ENCODE measurements around the gene LCN2.

Gene LCN2

DNA sequence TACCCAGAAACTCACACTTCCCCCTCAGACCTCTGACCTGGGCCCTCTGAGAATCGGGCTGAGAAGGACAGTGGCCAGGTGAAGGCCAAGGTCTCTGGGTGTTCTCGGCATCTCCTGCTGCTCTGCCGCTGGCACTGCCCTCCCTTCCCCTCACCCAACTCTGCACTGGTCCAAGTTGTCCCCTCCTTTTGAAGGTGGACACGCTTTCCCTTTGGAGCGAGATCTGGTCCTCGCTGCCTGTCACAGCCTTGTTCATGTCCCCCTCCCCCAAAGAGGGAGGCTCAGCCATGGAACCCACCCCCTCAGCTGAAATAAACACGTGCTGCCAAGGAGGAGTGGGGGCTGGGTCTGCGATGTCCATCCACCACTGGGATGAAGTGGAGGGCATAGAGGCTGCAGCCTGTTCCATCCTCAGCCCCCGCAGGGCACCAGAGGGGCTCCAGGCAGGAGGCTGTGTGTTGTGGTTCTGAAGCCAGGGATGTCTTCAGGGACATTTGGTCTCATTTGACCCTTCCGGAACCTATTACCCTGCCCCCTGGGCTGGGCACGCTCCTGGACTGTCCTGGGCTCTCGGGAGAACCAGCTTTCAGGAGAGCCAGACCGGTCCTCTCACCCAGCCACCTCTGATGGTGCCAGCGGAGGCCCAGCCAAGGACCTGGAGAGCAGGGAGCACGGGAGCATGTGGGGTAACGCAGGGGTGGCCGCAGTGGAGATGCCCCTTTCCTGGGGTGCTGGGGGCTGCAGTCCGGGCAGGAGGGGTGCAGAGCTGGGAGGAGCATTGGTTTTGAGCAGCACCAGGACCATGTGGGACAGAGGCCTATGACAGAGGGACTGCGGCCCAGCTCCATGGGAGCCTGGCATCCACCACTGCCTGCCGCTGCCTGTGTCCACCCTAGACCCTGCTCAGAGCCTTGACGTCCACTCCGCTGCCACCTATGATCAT, 4.7 kb upstream of the LCN2 start:
- Histone ChIP-seq H3K9ac (ENCODE audit: insufficient read length, low read depth) (no peak overlapping the region), H3K4me3 (ENCODE audit: insufficient read length, low read depth) (no peak overlapping the region), H3K36me3 (ENCODE audit: insufficient read depth, insufficient read length, low read length) (no peaks in the 10 kb centered on the region), H3K9me3 (ENCODE audit: insufficient read depth, low read length) (no peaks in the 10 kb centered on the region), H3K27me3 (ENCODE audit: insufficient read depth, insufficient read length) (peaks cover 3% of the 10 kb centered on the region), H3K4me1 (ENCODE audit: insufficient read depth, insufficient read length) (peaks cover 15% of the 10 kb centered on the region)
- TF ChIP-seq YY1 (IDR thresholded peaks at IDR 0.05; ENCODE audit: insufficient read depth, insufficient read length) (no peak), ZNF274 (IDR thresholded peaks at IDR 0.05; ENCODE audit: low read depth, low read length) (no peak), SUZ12 (IDR thresholded peaks at IDR 0.05; ENCODE audit: extremely low read depth, insufficient read depth, insufficient read length) (no peak)
- DNase-seq (ENCODE audit: low read depth, low spot score) = no peak

DNA sequence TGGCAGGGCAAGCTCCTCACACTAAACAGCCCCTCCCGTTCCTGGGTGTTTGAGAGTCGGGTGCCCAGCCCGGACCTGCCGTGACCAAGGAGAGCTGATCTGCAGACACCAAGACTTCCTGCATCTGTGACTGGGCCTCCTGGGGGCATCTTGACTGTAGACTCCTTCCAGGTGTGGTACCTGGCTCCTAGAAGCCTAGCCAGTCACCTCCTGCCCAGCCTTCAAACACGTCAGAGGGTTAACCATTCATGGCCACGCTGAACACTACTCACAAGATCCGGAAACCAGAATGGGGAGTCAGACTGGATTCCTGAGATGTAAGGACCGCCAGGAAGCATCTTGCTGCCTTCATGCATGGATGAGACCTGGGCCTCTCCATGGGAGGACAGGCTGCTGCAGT, 3.7 kb upstream of the LCN2 start:
- Histone ChIP-seq H3K4me3 (ENCODE audit: insufficient read length, low read depth) (no peak overlapping the region), H3K4me1 (ENCODE audit: insufficient read depth, insufficient read length) (peaks cover 18% of the 10 kb centered on the region), H3K9me3 (ENCODE audit: insufficient read depth, low read length) (no peaks in the 10 kb centered on the region), H3K27me3 (ENCODE audit: insufficient read depth, insufficient read length) (peaks cover 3% of the 10 kb centered on the region), H3K36me3 (ENCODE audit: insufficient read depth, insufficient read length, low read length) (no peaks in the 10 kb centered on the region), H3K9ac (ENCODE audit: insufficient read length, low read depth) (no peak overlapping the region)
- DNase-seq (ENCODE audit: low read depth, low spot score) = no peak
- no peak for TF ChIP-seq SUZ12 (IDR thresholded peaks at IDR 0.05; ENCODE audit: extremely low read depth, insufficient read depth, insufficient read length)
- TF ChIP-seq ZNF274 (IDR thresholded peaks at IDR 0.05; ENCODE audit: low read depth, low read length) = no peak
- no peak for TF ChIP-seq YY1 (IDR thresholded peaks at IDR 0.05; ENCODE audit: insufficient read depth, insufficient read length)

DNA sequence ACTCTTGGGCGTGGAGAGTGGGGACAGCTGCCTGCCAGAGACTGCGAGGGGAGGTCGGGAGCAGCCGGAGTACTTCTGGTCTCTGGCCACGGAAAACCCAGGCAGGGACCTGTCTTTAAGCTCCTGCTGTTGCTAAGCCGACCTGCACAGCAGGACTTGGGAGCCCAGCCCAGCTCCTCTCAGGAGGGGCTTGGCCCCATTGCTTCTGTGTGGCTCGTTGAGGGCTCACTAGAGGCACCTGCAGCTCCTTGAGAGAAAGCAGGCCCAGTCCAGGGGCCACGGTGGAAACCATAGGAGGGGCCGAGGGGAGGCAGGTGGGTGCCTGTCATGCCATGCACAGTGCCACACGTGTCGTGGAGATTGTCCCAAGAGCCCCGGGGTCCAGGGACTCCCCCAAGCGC, 3.3 kb upstream of the LCN2 start:
- no peaks in the 10 kb centered on the region for H3K36me3 ChIP-seq (ENCODE audit: insufficient read depth, insufficient read length, low read length)
- no peak for DNase-seq (ENCODE audit: low read depth, low spot score)
- H3K9me3 ChIP-seq (ENCODE audit: insufficient read depth, low read length) = no peaks in the 10 kb centered on the region
- peaks cover 3% of the 10 kb centered on the region for H3K27me3 ChIP-seq (ENCODE audit: insufficient read depth, insufficient read length)
- H3K4me1 ChIP-seq (ENCODE audit: insufficient read depth, insufficient read length) = peaks cover 21% of the 10 kb centered on the region
- no peak overlapping the region for H3K9ac ChIP-seq (ENCODE audit: insufficient read length, low read depth)
- H3K4me3 ChIP-seq (ENCODE audit: insufficient read length, low read depth) = no peak overlapping the region
- no peak for TF ChIP-seq SUZ12 (IDR thresholded peaks at IDR 0.05; ENCODE audit: extremely low read depth, insufficient read depth, insufficient read length)
- no peak for TF ChIP-seq ZNF274 (IDR thresholded peaks at IDR 0.05; ENCODE audit: low read depth, low read length)
- no peak for TF ChIP-seq YY1 (IDR thresholded peaks at IDR 0.05; ENCODE audit: insufficient read depth, insufficient read length)

GRCh38 chr9:128146591-128147120, 2.6 kb upstream of the LCN2 start:
- H3K36me3 ChIP-seq (ENCODE audit: insufficient read depth, insufficient read length, low read length) = no peaks in the 10 kb centered on the region
- peaks cover 3% of the 10 kb centered on the region for H3K27me3 ChIP-seq (ENCODE audit: insufficient read depth, insufficient read length)
- H3K9me3 ChIP-seq (ENCODE audit: insufficient read depth, low read length) = no peaks in the 10 kb centered on the region
- peak overlapping the region; percentile 17 for H3K9ac ChIP-seq (ENCODE audit: insufficient read length, low read depth)
- H3K4me3 ChIP-seq (ENCODE audit: insufficient read length, low read depth) = no peak overlapping the region
- DNase-seq (ENCODE audit: low read depth, low spot score) = no peak
- TF ChIP-seq ZNF274 (IDR thresholded peaks at IDR 0.05; ENCODE audit: low read depth, low read length) = no peak
- TF ChIP-seq SUZ12 (IDR thresholded peaks at IDR 0.05; ENCODE audit: extremely low read depth, insufficient read depth, insufficient read length) = no peak
- H3K4me1 ChIP-seq (ENCODE audit: insufficient read depth, insufficient read length) = peaks cover 24% of the 10 kb centered on the region

GRCh38 chr9:128148509-128149000, 698 bp upstream of the LCN2 start:
- TF ChIP-seq YY1 (IDR thresholded peaks at IDR 0.05; ENCODE audit: insufficient read depth, insufficient read length) (no peak), SUZ12 (IDR thresholded peaks at IDR 0.05; ENCODE audit: extremely low read depth, insufficient read depth, insufficient read length) (no peak), ZNF274 (IDR thresholded peaks at IDR 0.05; ENCODE audit: low read depth, low read length) (no peak)
- Histone ChIP-seq H3K9me3 (ENCODE audit: insufficient read depth, low read length) (no peaks in the 10 kb centered on the region), H3K4me3 (ENCODE audit: insufficient read length, low read depth) (no peak overlapping the region), H3K4me1 (ENCODE audit: insufficient read depth, insufficient read length) (peaks cover 28% of the 10 kb centered on the region), H3K27me3 (ENCODE audit: insufficient read depth, insufficient read length) (peaks cover 3% of the 10 kb centered on the region), H3K36me3 (ENCODE audit: insufficient read depth, insufficient read length, low read length) (no peaks in the 10 kb centered on the region), H3K9ac (ENCODE audit: insufficient read length, low read depth) (no peak overlapping the region)
- no peak for DNase-seq (ENCODE audit: low read depth, low spot score)

GRCh38 chr9:128149951-128150593, 819 bp downstream of the LCN2 start:
- DNase-seq (ENCODE audit: low read depth, low spot score) = no peak
- H3K4me3 ChIP-seq (ENCODE audit: insufficient read length, low read depth) = no peak overlapping the region
- H3K36me3 ChIP-seq (ENCODE audit: insufficient read depth, insufficient read length, low read length) = no peaks in the 10 kb centered on the region
- peaks cover 28% of the 10 kb centered on the region for H3K4me1 ChIP-seq (ENCODE audit: insufficient read depth, insufficient read length)
- H3K9me3 ChIP-seq (ENCODE audit: insufficient read depth, low read length) = no peaks in the 10 kb centered on the region
- TF ChIP-seq SUZ12 (IDR thresholded peaks at IDR 0.05; ENCODE audit: extremely low read depth, insufficient read depth, insufficient read length) (no peak), YY1 (IDR thresholded peaks at IDR 0.05; ENCODE audit: insufficient read depth, insufficient read length) (no peak), ZNF274 (IDR thresholded peaks at IDR 0.05; ENCODE audit: low read depth, low read length) (no peak)
- H3K9ac ChIP-seq (ENCODE audit: insufficient read length, low read depth) = no peak overlapping the region
- peaks cover 3% of the 10 kb centered on the region for H3K27me3 ChIP-seq (ENCODE audit: insufficient read depth, insufficient read length)
